GM12801 (cell line): Measurements from ENCODE around the gene NDUFAF3.

Source experiments
- CTCF ChIP-seq: IDR thresholded peaks from one replicate; pipeline ENCODE4 v1.5.1; 2011; ENCODE audit warnings: control low read depth; ENCODE audit not compliant: insufficient read length; ENCODE audit errors: extremely low read depth

The NDUFAF3 gene

GRCh38 chr3:49022688-49023171, 809 bp downstream of the NDUFAF3 start:
- TF ChIP-seq CTCF, result no peak

GRCh38 chr3:49023775-49024174, 1.9 kb downstream of the NDUFAF3 start:
- TF ChIP-seq CTCF, result no peak

- TF ChIP-seq CTCF, result no peak
Observed at GRCh38 chr3:49024449-49024848, 2.5 kb downstream of the NDUFAF3 start.

GRCh38 chr3:49025005-49025792, 3.3 kb downstream of the NDUFAF3 start:
- TF ChIP-seq CTCF, result no peak

- TF ChIP-seq CTCF, result no peak
Observed at GRCh38 chr3:49025793-49026520, 4.0 kb downstream of the NDUFAF3 start.

GRCh38 chr3:49026536-49026935, 4.6 kb downstream of the NDUFAF3 start:
- TF ChIP-seq CTCF, result no peak

GRCh38 chr3:49027634-49028033, 5.7 kb downstream of the NDUFAF3 start:
- no peak for TF ChIP-seq CTCF
